HAP-1 (cell line): ENCODE measurements around the gene URAD.

Experiments
- DNase-seq, 2 experiments: peaks; one replicate each; pipeline ENCODE4 v3.0.0-alpha.2; 2016 to 2020; ENCODE audit warnings: low spot score in 2 of 2
- H3K27me3 ChIP-seq: fragments of 250-450 bp; sonication (Bioruptor Pico); 2 replicates; pipeline ENCODE4 v1.5.1; 2020; ENCODE audit warnings: low read depth, mild to moderate bottlenecking, moderate library complexity
- H3K36me3 ChIP-seq: fragments of 250-450 bp; sonication (Bioruptor Pico); replicated peaks from 2 replicates; pipeline ENCODE4 v1.5.1; 2020; ENCODE audit warnings: mild to moderate bottlenecking
- H3K4me1 ChIP-seq: fragments of 250-450 bp; sonication (Bioruptor Pico); 2 replicates; pipeline ENCODE4 v1.5.1; 2020; ENCODE audit warnings: mild to moderate bottlenecking
- H3K4me3 ChIP-seq: fragments of 250-450 bp; sonication (Bioruptor Pico); 2 replicates; pipeline ENCODE4 v1.5.1; 2020; ENCODE audit warnings: mild to moderate bottlenecking, moderate library complexity
- H3K9me3 ChIP-seq: fragments of 250-450 bp; sonication (Bioruptor Pico); 2 replicates; pipeline ENCODE4 v1.5.1; 2020; ENCODE audit warnings: mild to moderate bottlenecking, moderate library complexity
- in situ Hi-C: fragments of 300-500 bp; cut with MboI; formaldehyde crosslinking; loops from 3 replicates; pipeline ENCODE4 v1.14.3; 2020; ENCODE audit warnings: low sequenced_read_pairs, inconsistent platforms, mixed read lengths

The URAD gene

GRCh38 chr13:27980280-27980998 is 8.1 kb downstream of the URAD start:
- no peak for DNase-seq
- no peaks in the 10 kb centered on the region for H3K9me3 ChIP-seq
- no peaks in the 10 kb centered on the region for H3K36me3 ChIP-seq
- H3K4me3 ChIP-seq: no peak overlapping the region
- in situ Hi-C loops: loop anchor here (10.0 to 25.0 kb wide), 2 partner anchors 146 to 1018 kb away; no protein-coding TSS in a partner anchor
- H3K27me3 ChIP-seq: peaks cover 3% of the 10 kb centered on the region; the same call in 1 of the 2 replicates
- H3K4me1 ChIP-seq: no peaks in the 10 kb centered on the region

- Histone ChIP-seq H3K36me3 (no peaks in the 10 kb centered on the region), H3K4me1 (no peaks in the 10 kb centered on the region), H3K4me3 (no peak overlapping the region), H3K27me3 (peaks cover 3% of the 10 kb centered on the region; the same call in 1 of the 2 replicates), H3K9me3 (no peaks in the 10 kb centered on the region)
- DNase-seq: no peak
- in situ Hi-C loops: loop anchor here (10.0 to 25.0 kb wide), 2 partner anchors 145 to 1018 kb away; no protein-coding TSS in a partner anchor
Measured at GRCh38 chr13:27979765-27980279, 8.7 kb downstream of the URAD start.

DNA sequence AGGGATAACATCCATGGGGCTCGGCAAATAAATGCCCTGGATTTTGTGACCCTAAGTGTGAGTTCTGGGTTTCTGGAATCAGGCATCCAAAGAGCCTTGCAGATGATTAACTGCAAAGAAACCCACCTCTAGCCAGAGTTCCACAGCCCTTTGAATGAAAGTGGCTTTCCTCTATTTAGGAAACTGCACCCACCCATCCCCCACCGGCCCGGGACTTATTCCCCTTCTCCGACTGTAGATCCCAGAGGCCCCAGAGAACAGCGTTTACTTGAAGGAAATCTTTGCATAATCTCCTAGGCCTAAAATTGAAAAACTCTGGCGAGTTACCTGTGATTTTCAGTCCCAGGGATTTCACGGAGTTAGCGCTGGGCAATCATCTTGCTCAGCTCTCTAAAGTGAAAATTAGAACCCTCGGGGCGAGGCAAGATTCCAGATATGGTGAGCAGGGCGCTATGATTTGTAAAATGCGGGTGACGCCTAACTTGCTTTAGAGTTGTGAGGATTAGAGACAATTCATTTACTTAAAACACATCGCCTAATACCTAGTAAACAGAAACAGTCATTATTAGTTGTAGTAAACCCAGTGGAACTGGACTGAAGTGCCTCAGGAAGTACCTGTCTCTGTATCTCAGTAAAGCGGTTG is 9.4 kb downstream of the URAD start:
- in situ Hi-C loops: loop anchor here (25.0 kb wide), 1 partner anchor 1017 kb away; no protein-coding TSS in a partner anchor
- DNase-seq: no peak
- Histone ChIP-seq H3K4me1 (no peaks in the 10 kb centered on the region), H3K36me3 (no peaks in the 10 kb centered on the region), H3K4me3 (no peak overlapping the region), H3K27me3 (peaks cover 3% of the 10 kb centered on the region; the same call in 1 of the 2 replicates), H3K9me3 (no peaks in the 10 kb centered on the region)

GRCh38 chr13:27978301-27978968 is 10.1 kb downstream of the URAD start:
- Histone ChIP-seq H3K36me3 (no peaks in the 10 kb centered on the region), H3K27me3 (peaks cover 3% of the 10 kb centered on the region; the same call in 1 of the 2 replicates), H3K9me3 (no peaks in the 10 kb centered on the region), H3K4me1 (no peaks in the 10 kb centered on the region), H3K4me3 (no peak overlapping the region)
- in situ Hi-C loops: loop anchor here (25.0 kb wide), 1 partner anchor 1016 kb away; no protein-coding TSS in a partner anchor
- no peak for DNase-seq

GRCh38 chr13:27977476-27978300 is 10.8 kb downstream of the URAD start:
- no peaks in the 10 kb centered on the region for H3K4me1 ChIP-seq
- no peaks in the 10 kb centered on the region for H3K9me3 ChIP-seq
- no peaks in the 10 kb centered on the region for H3K36me3 ChIP-seq
- DNase-seq: no peak
- no peak overlapping the region for H3K4me3 ChIP-seq
- in situ Hi-C loops: loop anchor here (25.0 kb wide), 1 partner anchor 1015 kb away; no protein-coding TSS in a partner anchor
- H3K27me3 ChIP-seq: peaks cover 3% of the 10 kb centered on the region; the same call in 1 of the 2 replicates

GRCh38 chr13:27976362-27977091 is 12.0 kb downstream of the URAD start:
- Histone ChIP-seq H3K4me3 (no peak overlapping the region), H3K27me3 (peaks cover 3% of the 10 kb centered on the region; the same call in 1 of the 2 replicates), H3K36me3 (no peaks in the 10 kb centered on the region), H3K4me1 (no peaks in the 10 kb centered on the region), H3K9me3 (no peaks in the 10 kb centered on the region)
- no peak for DNase-seq
- in situ Hi-C loops: loop anchor here (25.0 kb wide), 1 partner anchor 1014 kb away; no protein-coding TSS in a partner anchor

- in situ Hi-C loops: loop anchor here (25.0 kb wide), 1 partner anchor 1013 kb away; no protein-coding TSS in a partner anchor
- H3K4me3 ChIP-seq: no peak overlapping the region
- DNase-seq: no peak
Measured at GRCh38 chr13:27975564-27976361, 12.7 kb downstream of the URAD start.

GRCh38 chr13:27973961-27974662 is 14.4 kb downstream of the URAD start:
- no peak for DNase-seq
- Histone ChIP-seq H3K36me3 (no peaks in the 10 kb centered on the region), H3K4me3 (no peak overlapping the region), H3K4me1 (peaks cover 3% of the 10 kb centered on the region; the same call in 1 of the 2 replicates), H3K27me3 (no peaks in the 10 kb centered on the region), H3K9me3 (no peaks in the 10 kb centered on the region)
- in situ Hi-C loops: no loop called here

More at GRCh38 chr13:27975564-27976361, 12.7 kb downstream of the URAD start:
- H3K27me3 ChIP-seq: no peaks in the 10 kb centered on the region
- H3K4me1 ChIP-seq: no peaks in the 10 kb centered on the region
- no peaks in the 10 kb centered on the region for H3K36me3 ChIP-seq
- no peaks in the 10 kb centered on the region for H3K9me3 ChIP-seq

- Histone ChIP-seq H3K4me3 (no peak overlapping the region), H3K4me1 (peaks cover 3% of the 10 kb centered on the region; the same call in 1 of the 2 replicates), H3K9me3 (no peaks in the 10 kb centered on the region), H3K27me3 (no peaks in the 10 kb centered on the region), H3K36me3 (no peaks in the 10 kb centered on the region)
- in situ Hi-C loops: no loop called here
- DNase-seq: no peak
Measured at GRCh38 chr13:27973291-27973690, 15.2 kb downstream of the URAD start.

GRCh38 chr13:27972478-27972820 is 16.0 kb downstream of the URAD start:
- H3K27me3 ChIP-seq: peaks cover 2% of the 10 kb centered on the region; the same call in 1 of the 2 replicates
- no peak overlapping the region for H3K4me3 ChIP-seq
- DNase-seq: no peak
- H3K4me1 ChIP-seq: peaks cover 3% of the 10 kb centered on the region
- no peaks in the 10 kb centered on the region for H3K9me3 ChIP-seq
- in situ Hi-C loops: no loop called here
- H3K36me3 ChIP-seq: no peaks in the 10 kb centered on the region

DNA sequence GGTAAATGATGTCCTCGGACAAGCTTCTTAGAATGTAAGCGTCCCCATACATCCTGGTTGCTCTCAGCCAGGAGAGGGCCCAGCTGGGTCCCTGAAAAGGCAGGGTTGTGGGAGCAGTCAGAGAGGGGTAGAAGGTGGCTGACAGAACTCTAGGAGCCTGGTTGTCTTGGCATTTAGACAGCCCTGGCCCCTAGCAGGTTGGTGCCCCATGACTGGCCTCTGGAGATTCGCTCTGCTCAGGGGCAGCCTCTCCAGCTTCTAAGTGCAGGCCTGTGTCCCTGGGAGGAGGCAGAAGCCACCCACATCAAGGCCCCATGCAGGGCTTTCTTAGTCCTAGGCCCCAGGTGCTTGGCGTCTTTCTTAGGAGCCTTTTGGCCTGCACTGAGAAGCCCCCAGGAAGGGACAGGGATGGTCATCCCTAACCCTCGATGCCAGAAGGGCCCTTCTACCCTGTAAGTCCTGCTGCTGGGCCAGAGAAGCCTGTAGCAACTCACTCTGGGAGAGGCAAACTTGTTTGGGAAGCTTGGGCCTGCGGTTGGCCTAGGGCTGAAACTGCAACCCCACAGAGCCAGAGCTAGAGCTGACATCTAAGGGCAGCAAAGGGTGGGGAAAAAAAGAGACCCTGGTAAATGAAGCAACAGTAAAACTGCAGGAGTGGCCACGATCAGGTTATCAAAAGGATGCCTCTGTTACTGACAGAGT is 16.6 kb downstream of the URAD start:
- Histone ChIP-seq H3K9me3 (no peaks in the 10 kb centered on the region), H3K27me3 (peaks cover 7% of the 10 kb centered on the region; the same call in 1 of the 2 replicates), H3K36me3 (no peaks in the 10 kb centered on the region), H3K4me1 (peaks cover 3% of the 10 kb centered on the region), H3K4me3 (no peak overlapping the region)
- in situ Hi-C loops: no loop called here
- DNase-seq: no peak
